ENCODE measurements around the gene FARSB. TPM values are rescaled to one million over a fixed set of nuclear protein-coding genes. Genes with fewer than 3 reads are reported as not detected.

The FARSB gene
- total RNA-seq, 3 donors from 2014 or later, result 67.3 to 73.2 (median 72.1) TPM

DNA sequence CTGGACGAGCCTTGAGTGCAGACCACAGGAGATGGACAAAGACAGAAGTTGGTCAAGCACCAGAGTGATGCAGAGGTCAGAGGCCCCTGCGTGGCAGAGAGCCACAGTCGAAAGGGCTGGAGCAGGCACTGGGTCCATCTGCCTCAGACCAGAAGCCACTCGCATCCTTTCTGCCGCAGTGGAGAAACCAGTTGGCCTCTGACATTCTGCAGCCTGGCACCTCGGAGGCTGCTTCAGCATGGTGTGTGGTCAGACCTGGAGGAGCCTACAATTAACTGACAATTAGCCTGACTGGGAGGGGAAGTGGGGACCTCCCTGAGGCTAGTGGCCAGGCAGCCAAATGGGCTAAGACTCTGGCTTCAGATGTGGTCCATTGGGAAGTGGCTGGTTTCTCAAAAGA lies 120.4 kb downstream of the FARSB start:
- peaks cover 2% of the 10 kb centered on the region for H3K36me3 Mint-ChIP-seq (ENCODE audit: insufficient read depth)
- no peak overlapping the region for H3K4me3 Mint-ChIP-seq
- no peaks in the 10 kb centered on the region for H3K4me1 Mint-ChIP-seq (ENCODE audit: low read depth)
- ATAC-seq (no peak), DNase-seq (no peak)
- H3K9me3 Mint-ChIP-seq, result no peaks in the 10 kb centered on the region
- H3K27me3 Mint-ChIP-seq (ENCODE audit: low read depth), result peaks cover 3% of the 10 kb centered on the region

DNA sequence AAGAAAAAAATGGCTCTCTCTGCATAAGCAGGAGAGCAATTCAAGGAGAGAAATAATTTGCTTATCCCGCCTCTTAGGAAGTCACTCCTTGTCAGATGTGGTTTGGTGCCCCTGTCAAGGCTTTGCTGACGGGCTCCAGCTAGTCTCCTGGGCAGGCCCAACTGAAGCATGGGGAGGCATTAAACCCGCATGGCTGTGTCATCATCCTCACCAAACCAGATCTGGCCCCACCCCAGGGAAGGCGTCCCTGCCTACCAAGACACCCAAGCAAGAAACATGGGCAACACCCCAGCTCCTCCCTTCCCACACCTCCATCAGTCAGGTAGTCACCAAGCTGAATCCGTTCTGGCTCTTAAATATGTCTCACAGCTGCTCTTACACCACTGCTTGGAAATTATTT lies 123.6 kb downstream of the FARSB start:
- no peaks in the 10 kb centered on the region for H3K9me3 Mint-ChIP-seq
- ATAC-seq, result no peak
- H3K4me1 Mint-ChIP-seq (ENCODE audit: low read depth), result no peaks in the 10 kb centered on the region
- DNase-seq, result no peak
- no peaks in the 10 kb centered on the region for H3K36me3 Mint-ChIP-seq (ENCODE audit: insufficient read depth)
- no peak overlapping the region for H3K4me3 Mint-ChIP-seq
- peaks cover 3% of the 10 kb centered on the region for H3K27me3 Mint-ChIP-seq (ENCODE audit: low read depth)

DNA sequence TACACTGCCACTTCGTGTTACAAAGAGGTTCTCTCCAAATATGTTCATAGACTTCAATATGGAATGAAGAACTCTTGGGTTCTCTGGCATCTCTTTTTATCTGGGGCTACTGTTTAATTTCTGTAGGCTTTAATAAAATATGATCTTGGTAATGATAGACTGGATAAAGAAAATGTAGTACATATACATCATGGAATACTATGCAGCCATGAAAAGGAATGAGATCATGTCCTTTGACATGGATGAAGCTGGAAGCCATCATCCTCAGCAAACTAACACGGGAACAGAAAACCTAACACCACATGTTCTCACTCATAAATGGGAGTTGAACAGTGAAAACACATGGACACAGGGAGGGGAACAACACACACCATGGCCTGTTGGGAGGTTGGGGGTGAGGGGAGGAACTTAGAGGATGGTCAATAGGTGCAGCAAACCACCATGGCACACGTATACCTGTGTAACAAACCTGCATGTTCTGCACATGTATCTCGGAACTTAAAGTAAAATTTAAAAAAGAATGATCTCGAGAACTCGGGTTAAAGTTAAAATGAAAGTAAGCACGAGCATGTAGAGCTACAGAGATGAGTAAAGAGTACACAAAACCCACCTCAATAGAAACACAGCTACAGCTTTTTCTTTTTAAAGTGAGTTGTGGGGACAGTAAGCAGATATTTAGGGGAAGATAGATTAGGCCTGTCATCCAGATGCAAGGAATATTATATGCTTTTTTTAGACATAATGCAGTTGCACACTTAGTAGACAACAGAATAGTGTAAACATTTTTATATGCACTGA lies 129.2 kb downstream of the FARSB start:
- no peaks in the 10 kb centered on the region for H3K27me3 Mint-ChIP-seq (ENCODE audit: low read depth)
- no peaks in the 10 kb centered on the region for H3K4me1 Mint-ChIP-seq (ENCODE audit: low read depth)
- H3K36me3 Mint-ChIP-seq (ENCODE audit: insufficient read depth), result peaks cover 7% of the 10 kb centered on the region
- ATAC-seq (no peak), DNase-seq (no peak)
- H3K9me3 Mint-ChIP-seq, result no peaks in the 10 kb centered on the region
- no peak overlapping the region for H3K4me3 Mint-ChIP-seq

DNA sequence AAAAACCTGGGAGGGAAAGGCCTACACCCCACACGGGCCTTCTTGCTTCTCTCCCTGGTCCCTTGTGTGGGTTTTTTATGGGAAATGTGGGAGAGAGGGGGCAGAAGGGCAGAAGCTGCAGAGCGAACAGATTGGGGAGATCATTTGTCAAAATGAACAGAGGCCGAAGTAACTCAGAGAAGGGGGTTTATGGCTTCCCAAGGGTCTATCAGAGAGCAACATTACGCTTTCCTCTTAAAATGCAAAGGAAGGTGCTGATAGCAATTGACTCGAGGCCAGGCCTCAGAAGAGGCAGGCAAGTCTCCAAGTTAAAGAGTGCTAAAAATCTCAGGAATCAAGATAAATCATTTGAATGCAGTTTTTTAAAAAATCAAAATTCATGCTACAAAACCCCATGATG lies 130.1 kb downstream of the FARSB start:
- Mint-ChIP-seq H3K9me3 (no peaks in the 10 kb centered on the region), H3K4me3 (no peak overlapping the region), H3K36me3 (ENCODE audit: insufficient read depth) (peaks cover 7% of the 10 kb centered on the region), H3K4me1 (ENCODE audit: low read depth) (no peaks in the 10 kb centered on the region), H3K27me3 (ENCODE audit: low read depth) (no peaks in the 10 kb centered on the region)
- ATAC-seq, result no peak
- no peak for DNase-seq

DNA sequence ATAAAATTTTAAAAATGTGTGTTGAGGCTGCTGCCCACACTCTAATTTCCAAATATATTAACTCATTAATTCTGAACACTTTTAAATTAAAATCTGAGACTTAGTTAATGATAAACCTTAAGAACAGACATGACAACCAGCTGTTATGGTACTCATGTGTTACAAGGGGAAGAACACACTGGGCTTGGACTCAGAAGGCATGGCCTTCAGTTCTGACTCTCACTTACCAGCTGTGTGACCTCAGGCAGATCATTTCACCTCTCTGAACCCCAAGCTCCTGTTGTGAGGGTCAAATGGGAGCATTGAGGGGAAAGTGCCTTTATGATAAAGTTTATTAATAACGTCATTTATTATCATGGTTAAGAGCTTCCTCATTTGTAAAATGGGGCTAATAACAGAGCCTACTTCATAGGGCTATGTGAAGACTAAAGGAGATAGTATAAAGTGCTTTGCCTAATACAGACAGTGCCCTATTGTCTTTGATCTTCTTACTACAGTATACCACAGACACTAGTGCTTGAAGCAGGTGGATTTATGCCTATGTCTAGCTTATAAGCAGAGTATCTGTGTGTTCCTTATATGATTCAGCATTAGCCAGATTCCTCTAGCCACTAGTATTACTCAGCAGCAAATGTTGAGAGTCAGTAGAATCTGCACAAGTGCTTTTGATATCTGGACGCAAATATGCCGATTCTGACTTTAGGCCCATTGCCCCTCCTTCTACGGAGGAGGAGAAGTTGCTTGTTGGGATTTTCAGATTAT lies 131.9 kb downstream of the FARSB start:
- no peak for DNase-seq
- Mint-ChIP-seq H3K9me3 (no peaks in the 10 kb centered on the region), H3K27me3 (ENCODE audit: low read depth) (no peaks in the 10 kb centered on the region), H3K4me3 (no peak overlapping the region), H3K4me1 (ENCODE audit: low read depth) (no peaks in the 10 kb centered on the region), H3K36me3 (ENCODE audit: insufficient read depth) (peaks cover 7% of the 10 kb centered on the region)
- ATAC-seq, result no peak

DNA sequence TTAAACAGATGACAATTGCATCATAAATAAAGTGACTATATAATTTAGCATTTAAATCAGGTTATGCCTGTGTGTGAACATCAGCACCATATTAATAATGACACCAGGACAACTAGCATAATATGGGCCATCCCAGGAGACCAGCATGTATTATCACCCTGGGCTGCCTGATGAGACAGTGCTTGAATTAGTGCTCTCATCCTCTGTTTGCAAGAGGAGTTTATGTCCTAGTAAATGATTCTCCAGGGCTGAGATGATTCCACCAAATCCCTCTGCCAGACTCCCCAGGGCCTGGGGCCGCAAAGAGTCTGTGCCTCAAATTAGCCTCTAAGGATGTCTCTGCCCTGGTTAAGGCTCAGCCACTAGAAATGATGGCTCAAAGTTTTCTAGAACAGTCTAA lies 133.8 kb downstream of the FARSB start:
- H3K27me3 Mint-ChIP-seq (ENCODE audit: low read depth), result peaks cover 1% of the 10 kb centered on the region
- no peak overlapping the region for H3K4me3 Mint-ChIP-seq
- H3K4me1 Mint-ChIP-seq (ENCODE audit: low read depth), result no peaks in the 10 kb centered on the region
- no peak for DNase-seq
- no peaks in the 10 kb centered on the region for H3K9me3 Mint-ChIP-seq
- no peak for ATAC-seq
- H3K36me3 Mint-ChIP-seq (ENCODE audit: insufficient read depth), result peaks cover 7% of the 10 kb centered on the region

DNA sequence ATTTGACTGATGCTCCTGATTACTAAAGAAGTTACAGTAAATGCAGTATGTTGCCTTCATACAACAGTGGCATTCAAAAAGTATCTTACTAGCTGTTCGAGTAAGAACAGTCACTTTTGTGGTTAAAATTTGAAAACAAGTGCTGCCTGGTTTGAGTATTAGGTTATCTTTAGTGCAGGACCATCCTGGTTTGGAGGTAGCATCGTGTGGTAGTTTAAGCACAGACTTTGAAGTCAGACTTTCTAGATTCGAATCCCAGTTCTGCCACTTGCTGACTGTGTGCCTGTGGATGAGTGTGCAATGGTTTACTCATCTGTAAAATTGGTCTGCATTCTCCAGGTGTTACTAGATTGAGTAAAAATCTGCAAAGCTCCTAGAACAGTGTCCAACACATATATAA lies 134.8 kb downstream of the FARSB start:
- H3K36me3 Mint-ChIP-seq (ENCODE audit: insufficient read depth), result peaks cover 3% of the 10 kb centered on the region
- H3K4me3 Mint-ChIP-seq, result no peak overlapping the region
- DNase-seq (no peak), ATAC-seq (peak in 1 of 2 donors; percentile 27)
- H3K27me3 Mint-ChIP-seq (ENCODE audit: low read depth), result peaks cover 3% of the 10 kb centered on the region
- H3K4me1 Mint-ChIP-seq (ENCODE audit: low read depth), result no peaks in the 10 kb centered on the region
- no peaks in the 10 kb centered on the region for H3K9me3 Mint-ChIP-seq

Other genes starting within 250 kb of the FARSB start
- 10 to 100 TPM in 1 of 3 donors, 1 to 10 TPM in 2; 7.2 to 13.2 (median 7.4) TPM for gene SGPP2, start 231.5 kb downstream of the FARSB start, total RNA-seq
- not detected for gene MOGAT1, start 15.6 kb upstream of the FARSB start, total RNA-seq
- 10 to 100 TPM; 29.9 to 36.6 (median 33.7) TPM for gene ACSL3, start 204.9 kb upstream of the FARSB start, total RNA-seq